Gastrocnemius medialis (tissue), 4 donors: ENCODE results near the gene GPS1.

Experiments
- POLR2A ChIP-seq, 2 donors: fragments of 450-650 bp; IDR thresholded peaks; one replicate each; pipeline ENCODE4 v1.6.1; 2017; ENCODE audit warnings: antibody characterized with exemption in 2 of 2, mild to moderate bottlenecking in 2 of 2, moderate library complexity in 2 of 2
- TF ChIP-seq, protein P1 (sequence below), 5 experiments: fragments of 450-650 bp in 3 of 5; fragments of 200-600 bp in 2 of 5; sonication (generic) in 2 of 5; IDR thresholded peaks in 4 of 5; conservative IDR thresholded peaks in 1 of 5; 1 replicate in 4 of 5; 2 replicates in 1 of 5; pipeline ENCODE4 v1.5.1; 2016 to 2019; ENCODE audit warnings: antibody characterized with exemption in 5 of 5, mild to moderate bottlenecking in 3 of 5, moderate library complexity in 3 of 5

DNA sequence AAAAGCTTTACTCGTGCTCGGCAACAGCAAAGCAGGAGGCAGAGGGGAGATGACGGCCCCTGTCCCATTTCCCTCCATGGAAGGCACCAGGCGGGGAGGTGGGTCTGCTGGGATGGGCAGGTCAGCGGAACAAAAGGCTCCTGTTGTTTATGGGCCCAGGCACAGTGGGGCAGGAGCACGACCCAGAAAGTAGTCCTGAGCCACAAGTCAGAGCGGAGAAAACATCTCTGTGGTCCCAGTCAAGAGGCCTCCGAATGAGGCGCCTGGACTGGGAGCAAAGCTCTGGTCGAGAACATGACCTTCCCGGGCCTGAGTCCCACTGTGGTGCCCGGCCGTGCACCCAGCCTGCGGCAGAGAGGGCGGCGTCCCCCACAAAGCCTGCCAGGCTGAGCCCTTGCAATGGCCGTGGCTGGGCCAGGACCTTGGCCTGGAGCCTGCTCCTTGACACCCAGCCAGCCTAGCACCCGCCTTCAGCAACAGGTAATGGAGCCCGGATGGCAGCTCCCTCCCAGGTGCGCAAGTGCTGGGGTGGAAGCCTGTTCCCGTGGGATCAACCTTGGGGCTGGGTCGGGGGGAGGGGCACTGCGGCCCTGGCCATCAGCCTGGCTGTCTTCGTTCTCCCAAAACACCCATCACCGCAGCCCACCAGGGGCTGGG is 3.7 kb upstream of the GPS1 start:
- TF ChIP-seq, protein P1, sequence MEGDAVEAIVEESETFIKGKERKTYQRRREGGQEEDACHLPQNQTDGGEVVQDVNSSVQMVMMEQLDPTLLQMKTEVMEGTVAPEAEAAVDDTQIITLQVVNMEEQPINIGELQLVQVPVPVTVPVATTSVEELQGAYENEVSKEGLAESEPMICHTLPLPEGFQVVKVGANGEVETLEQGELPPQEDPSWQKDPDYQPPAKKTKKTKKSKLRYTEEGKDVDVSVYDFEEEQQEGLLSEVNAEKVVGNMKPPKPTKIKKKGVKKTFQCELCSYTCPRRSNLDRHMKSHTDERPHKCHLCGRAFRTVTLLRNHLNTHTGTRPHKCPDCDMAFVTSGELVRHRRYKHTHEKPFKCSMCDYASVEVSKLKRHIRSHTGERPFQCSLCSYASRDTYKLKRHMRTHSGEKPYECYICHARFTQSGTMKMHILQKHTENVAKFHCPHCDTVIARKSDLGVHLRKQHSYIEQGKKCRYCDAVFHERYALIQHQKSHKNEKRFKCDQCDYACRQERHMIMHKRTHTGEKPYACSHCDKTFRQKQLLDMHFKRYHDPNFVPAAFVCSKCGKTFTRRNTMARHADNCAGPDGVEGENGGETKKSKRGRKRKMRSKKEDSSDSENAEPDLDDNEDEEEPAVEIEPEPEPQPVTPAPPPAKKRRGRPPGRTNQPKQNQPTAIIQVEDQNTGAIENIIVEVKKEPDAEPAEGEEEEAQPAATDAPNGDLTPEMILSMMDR (IDR thresholded peaks at IDR 0.05 in 4 of 5, conservative IDR thresholded peaks at IDR 0.05 in 1 of 5), result no peak
- no peak for TF ChIP-seq POLR2A (IDR thresholded peaks at IDR 0.05)
